ENCODE data around the gene CYTL1. TPM values are rescaled to one million over a fixed set of nuclear protein-coding genes. Genes with fewer than 3 reads are reported as not detected.

Gene CYTL1
- total and polyA plus RNA-seq, 2 donors (not counting 3 experiments of a cell fraction or from before 2014, with no cell fraction given) = 4.0 to 36.8 TPM

- dilution Hi-C loops (cut with MboI; ENCODE audit: extremely low pct_ligation_motif_present, low sequenced_read_pairs) (no loop called here), intact Hi-C loops (cut with micrococcal nuclease) (no loop called here)
- Histone ChIP-seq H3K4me3 (replicated peaks in 1 of 3; ENCODE audit: insufficient read depth in 1 of 3, low read depth in 1 of 3, low read length in 3 of 3) (no peak overlapping the region), H3K36me3 (ENCODE audit: control insufficient read depth in 2 of 2, extremely low read depth in 1 of 2, insufficient read depth in 2 of 2, low read length in 2 of 2) (no peaks in the 10 kb centered on the region), H3K27me3 (ENCODE audit: control insufficient read depth in 2 of 2, insufficient read depth in 2 of 2, low read length in 2 of 2) (peaks cover 5 to 15% of the 10 kb centered on the region in 2 experiments), H3K9me1 (replicated peaks; ENCODE audit: control insufficient read depth, extremely low read depth, insufficient read depth, low read length) (no peaks in the 10 kb centered on the region), H4K20me1 (replicated peaks; ENCODE audit: control insufficient read depth, extremely low read depth, insufficient read depth, low read length) (no peaks in the 10 kb centered on the region), H3K9ac (replicated peaks; ENCODE audit: extremely low read depth, insufficient read depth, low read length) (no peak overlapping the region), H3K79me2 (ENCODE audit: control insufficient read depth, insufficient read depth, low read length) (no peaks in the 10 kb centered on the region), H3K4me1 (ENCODE audit: control insufficient read depth, extremely low read depth, insufficient read depth, low read length) (no peaks in the 10 kb centered on the region), H2AFZ (ENCODE audit: low read depth, low read length) (no peak overlapping the region), H3K27ac (ENCODE audit: insufficient read depth, low read depth, low read length) (no peak overlapping the region), H3K9me3 (replicated peaks; ENCODE audit: control insufficient read depth, insufficient read depth, low read length) (no peaks in the 10 kb centered on the region), H3K4me2 (ENCODE audit: insufficient read depth, low read length) (no peak overlapping the region)
- DNase-seq (ENCODE audit: low read depth, low spot score) (no peak), FAIRE-seq (no peak)
- TF ChIP-seq POLR2AphosphoS5 (IDR thresholded peaks at IDR 0.05; ENCODE audit: insufficient read depth, low read depth, low read length) (no peak), EZH2 (IDR thresholded peaks at IDR 0.05; ENCODE audit: borderline replicate concordance, low read depth, low read length, severe bottlenecking) (no peak), GATA2 (IDR thresholded peaks at IDR 0.05; ENCODE audit: insufficient read depth, insufficient read length, low read depth, low read length) (no peak), POLR2A (IDR thresholded peaks at IDR 0.05; ENCODE audit: low read depth, low read length) (no peak), MAX (IDR thresholded peaks at IDR 0.05; ENCODE audit: insufficient read depth, insufficient read length) (no peak)
- no TSS peak for BruUV-seq (replicated peaks)
- ChIA-PET CTCF (interaction anchor here (0.8 to 1.8 kb wide), 2 partner anchors 40 to 449 kb away, joined by 3 to 5 read pairs; no protein-coding TSS in a partner anchor), POLR2A (no interaction called here)
These were observed 8.3 kb downstream of the CYTL1 start for GRCh38 chr4:5010984-5011383.

- Histone ChIP-seq H3K4me1 (ENCODE audit: control insufficient read depth, extremely low read depth, insufficient read depth, low read length) (no peaks in the 10 kb centered on the region), H3K36me3 (ENCODE audit: control insufficient read depth in 2 of 2, extremely low read depth in 1 of 2, insufficient read depth in 2 of 2, low read length in 2 of 2) (no peaks in the 10 kb centered on the region), H3K9me1 (replicated peaks; ENCODE audit: control insufficient read depth, extremely low read depth, insufficient read depth, low read length) (no peaks in the 10 kb centered on the region), H3K79me2 (ENCODE audit: control insufficient read depth, insufficient read depth, low read length) (no peaks in the 10 kb centered on the region), H3K27me3 (ENCODE audit: control insufficient read depth in 2 of 2, insufficient read depth in 2 of 2, low read length in 2 of 2) (peaks cover 5 to 14% of the 10 kb centered on the region in 2 experiments), H3K9me3 (replicated peaks; ENCODE audit: control insufficient read depth, insufficient read depth, low read length) (no peaks in the 10 kb centered on the region), H3K4me3 (replicated peaks in 1 of 3; ENCODE audit: insufficient read depth in 1 of 3, low read depth in 1 of 3, low read length in 3 of 3) (no peak overlapping the region), H3K27ac (ENCODE audit: insufficient read depth, low read depth, low read length) (no peak overlapping the region), H3K9ac (replicated peaks; ENCODE audit: extremely low read depth, insufficient read depth, low read length) (no peak overlapping the region), H3K4me2 (ENCODE audit: insufficient read depth, low read length) (no peak overlapping the region), H4K20me1 (replicated peaks; ENCODE audit: control insufficient read depth, extremely low read depth, insufficient read depth, low read length) (no peaks in the 10 kb centered on the region), H2AFZ (ENCODE audit: low read depth, low read length) (no peak overlapping the region)
- CTCF ChIA-PET = no interaction called here
- TF ChIP-seq EZH2 (IDR thresholded peaks at IDR 0.05; ENCODE audit: borderline replicate concordance, low read depth, low read length, severe bottlenecking) (no peak), JUN (IDR thresholded peaks at IDR 0.05; ENCODE audit: borderline replicate concordance, insufficient read depth, insufficient read length, low read depth) (no peak), MYC (IDR thresholded peaks at IDR 0.05; ENCODE audit: low read depth, low read length) (no peak), MAX (IDR thresholded peaks at IDR 0.05; ENCODE audit: insufficient read depth, insufficient read length) (no peak), GATA2 (IDR thresholded peaks at IDR 0.05; ENCODE audit: insufficient read depth, insufficient read length, low read depth, low read length) (no peak), FOS (IDR thresholded peaks at IDR 0.05; ENCODE audit: borderline replicate concordance, insufficient read depth, low read length) (no peak), POLR2A (IDR thresholded peaks at IDR 0.05; ENCODE audit: low read depth, low read length) (no peak), POLR2AphosphoS5 (IDR thresholded peaks at IDR 0.05; ENCODE audit: insufficient read depth, low read depth, low read length) (no peak), CTCF (IDR thresholded peaks at IDR 0.05; ENCODE audit: extremely low read depth in 1 of 2, insufficient read depth in 1 of 2, low read depth in 1 of 2, low read length in 2 of 2) (no peak)
- dilution Hi-C loops (cut with MboI; ENCODE audit: extremely low pct_ligation_motif_present, low sequenced_read_pairs) (no loop called here), intact Hi-C loops (cut with micrococcal nuclease) (no loop called here)
- POLR2A ChIA-PET = no interaction called here
- no TSS peak for BruUV-seq (replicated peaks)
- DNase-seq (ENCODE audit: low read depth, low spot score) (no peak), FAIRE-seq (no peak)
These were observed 9.5 kb downstream of the CYTL1 start for GRCh38 chr4:5009796-5010195.
